ENCODE measurements around the gene TADA1.

DNA sequence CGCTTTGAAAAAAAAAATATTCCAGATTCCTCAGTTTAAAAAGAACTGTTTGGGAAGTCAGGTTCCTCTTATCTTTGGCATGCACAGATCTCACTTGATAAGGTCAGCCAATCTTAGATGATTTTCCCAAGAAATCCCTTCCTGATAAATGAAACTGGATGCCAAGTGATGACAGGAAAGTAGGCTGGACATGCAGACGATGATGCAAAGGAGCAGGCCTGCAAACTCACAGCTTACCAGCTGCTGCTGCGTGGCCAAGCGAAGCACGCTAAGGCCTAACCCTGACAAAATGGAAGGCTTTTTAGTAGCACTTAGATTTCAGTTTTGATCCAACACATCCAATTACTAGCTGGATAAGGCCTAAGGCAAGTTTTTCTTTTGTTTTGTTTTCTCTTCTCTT, 10.1 kb downstream of the TADA1 start:
- TF ChIP-seq, protein P1, sequence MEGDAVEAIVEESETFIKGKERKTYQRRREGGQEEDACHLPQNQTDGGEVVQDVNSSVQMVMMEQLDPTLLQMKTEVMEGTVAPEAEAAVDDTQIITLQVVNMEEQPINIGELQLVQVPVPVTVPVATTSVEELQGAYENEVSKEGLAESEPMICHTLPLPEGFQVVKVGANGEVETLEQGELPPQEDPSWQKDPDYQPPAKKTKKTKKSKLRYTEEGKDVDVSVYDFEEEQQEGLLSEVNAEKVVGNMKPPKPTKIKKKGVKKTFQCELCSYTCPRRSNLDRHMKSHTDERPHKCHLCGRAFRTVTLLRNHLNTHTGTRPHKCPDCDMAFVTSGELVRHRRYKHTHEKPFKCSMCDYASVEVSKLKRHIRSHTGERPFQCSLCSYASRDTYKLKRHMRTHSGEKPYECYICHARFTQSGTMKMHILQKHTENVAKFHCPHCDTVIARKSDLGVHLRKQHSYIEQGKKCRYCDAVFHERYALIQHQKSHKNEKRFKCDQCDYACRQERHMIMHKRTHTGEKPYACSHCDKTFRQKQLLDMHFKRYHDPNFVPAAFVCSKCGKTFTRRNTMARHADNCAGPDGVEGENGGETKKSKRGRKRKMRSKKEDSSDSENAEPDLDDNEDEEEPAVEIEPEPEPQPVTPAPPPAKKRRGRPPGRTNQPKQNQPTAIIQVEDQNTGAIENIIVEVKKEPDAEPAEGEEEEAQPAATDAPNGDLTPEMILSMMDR (IDR thresholded peaks at IDR 0.05), result no peak
- no peak for TF ChIP-seq POLR2A (IDR thresholded peaks at IDR 0.05)

All from esophagus squamous epithelium (tissue), 4 donors.